GM12801 (cell line): ENCODE measurements around the gene OTOL1.

Experiments used
- TF ChIP-seq, protein P1 (sequence below): IDR thresholded peaks from one replicate; pipeline ENCODE4 v1.5.1; 2011; ENCODE audit warnings: control low read depth; ENCODE audit not compliant: insufficient read length; ENCODE audit errors: extremely low read depth

OTOL1 gene

GRCh38 chr3:161503271-161503670, 6.7 kb downstream of the OTOL1 start:
- TF ChIP-seq, protein P1, sequence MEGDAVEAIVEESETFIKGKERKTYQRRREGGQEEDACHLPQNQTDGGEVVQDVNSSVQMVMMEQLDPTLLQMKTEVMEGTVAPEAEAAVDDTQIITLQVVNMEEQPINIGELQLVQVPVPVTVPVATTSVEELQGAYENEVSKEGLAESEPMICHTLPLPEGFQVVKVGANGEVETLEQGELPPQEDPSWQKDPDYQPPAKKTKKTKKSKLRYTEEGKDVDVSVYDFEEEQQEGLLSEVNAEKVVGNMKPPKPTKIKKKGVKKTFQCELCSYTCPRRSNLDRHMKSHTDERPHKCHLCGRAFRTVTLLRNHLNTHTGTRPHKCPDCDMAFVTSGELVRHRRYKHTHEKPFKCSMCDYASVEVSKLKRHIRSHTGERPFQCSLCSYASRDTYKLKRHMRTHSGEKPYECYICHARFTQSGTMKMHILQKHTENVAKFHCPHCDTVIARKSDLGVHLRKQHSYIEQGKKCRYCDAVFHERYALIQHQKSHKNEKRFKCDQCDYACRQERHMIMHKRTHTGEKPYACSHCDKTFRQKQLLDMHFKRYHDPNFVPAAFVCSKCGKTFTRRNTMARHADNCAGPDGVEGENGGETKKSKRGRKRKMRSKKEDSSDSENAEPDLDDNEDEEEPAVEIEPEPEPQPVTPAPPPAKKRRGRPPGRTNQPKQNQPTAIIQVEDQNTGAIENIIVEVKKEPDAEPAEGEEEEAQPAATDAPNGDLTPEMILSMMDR: no peak

GRCh38 chr3:161508852-161509477, 12.4 kb downstream of the OTOL1 start:
- TF ChIP-seq, protein P1: no peak

- TF ChIP-seq, protein P1: no peak
Observed at GRCh38 chr3:161510510-161511260, 14.1 kb downstream of the OTOL1 start.

DNA sequence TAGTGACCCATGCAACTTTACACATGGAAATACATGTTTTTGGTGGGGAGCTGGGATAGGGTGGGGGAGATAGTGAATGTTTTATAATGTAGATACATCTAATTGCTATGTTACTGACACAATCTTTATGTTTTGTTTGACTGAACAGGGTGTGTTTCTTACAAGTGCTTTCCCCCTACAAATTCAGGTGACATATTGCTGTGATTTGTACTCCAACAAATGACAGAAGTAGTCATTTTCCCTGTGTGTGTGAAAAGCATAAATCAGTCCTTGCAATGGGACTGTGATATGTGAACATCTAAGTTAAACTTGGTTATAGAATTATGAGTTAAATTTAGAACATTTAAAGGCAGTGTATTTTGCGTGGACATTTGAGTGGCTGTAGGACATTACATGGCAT, 27.3 kb downstream of the OTOL1 start:
- TF ChIP-seq, protein P1: no peak

- TF ChIP-seq, protein P1: no peak
Observed at GRCh38 chr3:161531930-161532329, 35.3 kb downstream of the OTOL1 start.

DNA sequence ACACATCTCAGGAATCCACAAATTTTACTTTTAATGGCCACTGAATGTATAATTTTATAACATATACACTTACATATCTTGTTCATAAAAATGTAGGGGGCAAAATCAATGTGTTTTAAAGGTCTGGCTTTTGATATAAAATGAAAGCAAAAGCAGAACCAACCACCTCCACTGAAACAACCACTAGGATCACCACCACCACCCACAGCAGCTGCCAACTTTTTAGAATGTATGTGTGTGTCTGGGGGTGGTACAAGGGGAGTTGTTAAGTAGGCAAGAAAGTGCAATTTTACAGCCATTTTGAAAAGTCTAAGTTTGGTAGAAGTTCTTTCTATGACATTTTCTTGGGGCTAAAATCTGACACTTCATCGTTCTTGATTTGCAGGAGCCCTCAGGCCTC, 44.0 kb downstream of the OTOL1 start:
- TF ChIP-seq, protein P1: no peak

- TF ChIP-seq, protein P1: no peak
Observed at GRCh38 chr3:161545824-161546223, 49.2 kb downstream of the OTOL1 start.
